Measurements from ENCODE around the gene CENPS. TPM values are rescaled to one million over a fixed set of nuclear protein-coding genes. Genes with fewer than 3 reads are reported as not detected.

Gene CENPS
- total RNA-seq, 3 donors from 2014 or later (not counting 1 experiment from before 2014, with no cell fraction given), result 4.1 to 5.0 (median 4.5) TPM

DNA sequence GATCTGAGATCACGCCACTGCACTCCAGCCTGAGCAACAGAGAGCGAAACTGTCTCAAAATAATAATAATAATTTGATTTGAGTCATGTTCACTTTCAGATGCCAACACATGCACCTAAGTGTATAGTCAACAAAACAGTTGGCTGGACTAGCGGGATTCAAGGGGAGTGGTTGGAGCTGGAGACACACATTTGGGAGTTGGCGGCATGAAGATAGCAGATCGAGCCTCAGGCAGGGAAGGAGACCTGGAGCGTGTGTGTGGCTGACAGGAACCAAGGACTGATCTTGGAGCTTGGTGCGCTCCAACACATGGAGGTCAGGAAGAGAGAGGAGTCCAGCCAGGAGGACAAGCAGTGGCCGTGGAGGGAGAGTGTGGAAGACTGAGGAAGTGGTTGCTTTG is 46.0 kb upstream of the CENPS start:
- intact Hi-C loops (cut with micrococcal nuclease), result no loop called here
- Mint-ChIP-seq H3K4me1 (no peaks in the 10 kb centered on the region), H3K4me3 (no peak overlapping the region), H3K27ac (no peak overlapping the region), H3K27me3 (ENCODE audit: low read depth in 2 of 2) (no peaks in the 10 kb centered on the region), H3K9me3 (no peaks in the 10 kb centered on the region), H3K36me3 (no peaks in the 10 kb centered on the region)
- Histone ChIP-seq H3K4me1 (ENCODE audit: control insufficient read depth, insufficient read depth, low read length) (no peaks in the 10 kb centered on the region), H3K9me3 (ENCODE audit: control insufficient read depth, insufficient read depth, low read length) (no peaks in the 10 kb centered on the region), H3K27me3 (ENCODE audit: control insufficient read depth, insufficient read depth, low read length) (no peaks in the 10 kb centered on the region), H3K27ac (ENCODE audit: low read length) (no peak overlapping the region), H3K4me3 (ENCODE audit: low read length) (no peak overlapping the region), H3K36me3 (ENCODE audit: control insufficient read depth, insufficient read depth, low read length) (no peaks in the 10 kb centered on the region)
- ATAC-seq, result no peak
- WGBS (ENCODE audit: insufficient coverage), result 93% methylated on average over 7 of the region's 8 CpGs
- TF ChIP-seq, protein P1, sequence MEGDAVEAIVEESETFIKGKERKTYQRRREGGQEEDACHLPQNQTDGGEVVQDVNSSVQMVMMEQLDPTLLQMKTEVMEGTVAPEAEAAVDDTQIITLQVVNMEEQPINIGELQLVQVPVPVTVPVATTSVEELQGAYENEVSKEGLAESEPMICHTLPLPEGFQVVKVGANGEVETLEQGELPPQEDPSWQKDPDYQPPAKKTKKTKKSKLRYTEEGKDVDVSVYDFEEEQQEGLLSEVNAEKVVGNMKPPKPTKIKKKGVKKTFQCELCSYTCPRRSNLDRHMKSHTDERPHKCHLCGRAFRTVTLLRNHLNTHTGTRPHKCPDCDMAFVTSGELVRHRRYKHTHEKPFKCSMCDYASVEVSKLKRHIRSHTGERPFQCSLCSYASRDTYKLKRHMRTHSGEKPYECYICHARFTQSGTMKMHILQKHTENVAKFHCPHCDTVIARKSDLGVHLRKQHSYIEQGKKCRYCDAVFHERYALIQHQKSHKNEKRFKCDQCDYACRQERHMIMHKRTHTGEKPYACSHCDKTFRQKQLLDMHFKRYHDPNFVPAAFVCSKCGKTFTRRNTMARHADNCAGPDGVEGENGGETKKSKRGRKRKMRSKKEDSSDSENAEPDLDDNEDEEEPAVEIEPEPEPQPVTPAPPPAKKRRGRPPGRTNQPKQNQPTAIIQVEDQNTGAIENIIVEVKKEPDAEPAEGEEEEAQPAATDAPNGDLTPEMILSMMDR (IDR thresholded peaks at IDR 0.05), result no peak
- no peak for DNase-seq

DNA sequence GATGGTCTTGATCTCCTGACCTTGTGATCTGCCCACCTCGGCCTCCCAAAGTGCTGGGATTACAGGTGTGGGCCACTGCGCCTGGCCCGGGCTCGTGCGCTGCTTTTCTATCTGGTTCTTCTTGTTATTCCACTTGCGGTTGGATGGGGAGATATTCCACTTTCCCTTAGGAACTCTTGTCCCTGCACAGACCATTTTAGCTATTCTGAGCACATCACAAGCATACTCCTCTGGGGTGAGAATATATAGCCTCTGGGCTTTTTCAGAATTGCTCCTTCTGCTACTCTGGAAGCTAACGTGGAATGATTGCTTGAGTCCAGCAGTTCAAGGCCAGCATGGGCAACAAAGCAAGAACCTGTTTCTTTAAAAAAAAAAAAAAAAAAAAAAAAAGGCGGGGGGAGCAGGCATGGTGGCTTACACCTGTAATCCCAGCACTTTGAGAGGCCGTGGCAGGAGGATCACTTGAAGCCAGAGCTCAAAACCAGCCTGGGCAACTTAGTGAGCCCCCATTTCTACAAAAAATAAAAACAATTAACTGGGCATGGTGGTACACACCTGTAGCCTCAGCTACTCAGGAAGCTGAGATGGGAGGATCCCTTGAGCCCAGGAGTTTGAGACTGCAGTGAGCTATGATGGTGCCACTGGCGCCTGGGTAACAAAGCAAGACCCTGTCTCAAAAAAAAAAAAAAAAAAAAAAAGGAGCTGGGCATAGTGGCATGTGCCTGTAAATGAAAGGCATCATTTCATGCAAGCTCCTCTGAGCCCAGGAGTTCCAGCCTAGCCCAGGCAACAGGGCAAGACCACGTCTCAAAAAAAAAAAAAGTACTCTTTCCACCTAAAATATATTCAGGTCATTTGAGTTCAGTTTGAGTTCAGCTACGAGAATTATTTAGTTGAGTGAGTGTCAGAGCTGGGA is 43.2 kb upstream of the CENPS start:
- H3K36me3 Mint-ChIP-seq, result no peaks in the 10 kb centered on the region
- Histone ChIP-seq H3K27me3 (ENCODE audit: control insufficient read depth, insufficient read depth, low read length) (no peaks in the 10 kb centered on the region), H3K9me3 (ENCODE audit: control insufficient read depth, insufficient read depth, low read length) (no peaks in the 10 kb centered on the region), H3K4me1 (ENCODE audit: control insufficient read depth, insufficient read depth, low read length) (no peaks in the 10 kb centered on the region), H3K36me3 (ENCODE audit: control insufficient read depth, insufficient read depth, low read length) (no peaks in the 10 kb centered on the region), H3K27ac (ENCODE audit: low read length) (no peak overlapping the region), H3K4me3 (ENCODE audit: low read length) (no peak overlapping the region)
- no peaks in the 10 kb centered on the region for H3K9me3 Mint-ChIP-seq
- no peaks in the 10 kb centered on the region for H3K27me3 Mint-ChIP-seq (ENCODE audit: low read depth in 2 of 2)
- TF ChIP-seq, protein P1 (IDR thresholded peaks at IDR 0.05), result no peak
- no peaks in the 10 kb centered on the region for H3K4me1 Mint-ChIP-seq
- ATAC-seq (no peak), DNase-seq (no peak)
- no peak overlapping the region for H3K27ac Mint-ChIP-seq
- 87% methylated on average over 11 of the region's 12 CpGs for WGBS (ENCODE audit: insufficient coverage)
- intact Hi-C loops (cut with micrococcal nuclease), result no loop called here
- H3K4me3 Mint-ChIP-seq, result no peak overlapping the region

DNA sequence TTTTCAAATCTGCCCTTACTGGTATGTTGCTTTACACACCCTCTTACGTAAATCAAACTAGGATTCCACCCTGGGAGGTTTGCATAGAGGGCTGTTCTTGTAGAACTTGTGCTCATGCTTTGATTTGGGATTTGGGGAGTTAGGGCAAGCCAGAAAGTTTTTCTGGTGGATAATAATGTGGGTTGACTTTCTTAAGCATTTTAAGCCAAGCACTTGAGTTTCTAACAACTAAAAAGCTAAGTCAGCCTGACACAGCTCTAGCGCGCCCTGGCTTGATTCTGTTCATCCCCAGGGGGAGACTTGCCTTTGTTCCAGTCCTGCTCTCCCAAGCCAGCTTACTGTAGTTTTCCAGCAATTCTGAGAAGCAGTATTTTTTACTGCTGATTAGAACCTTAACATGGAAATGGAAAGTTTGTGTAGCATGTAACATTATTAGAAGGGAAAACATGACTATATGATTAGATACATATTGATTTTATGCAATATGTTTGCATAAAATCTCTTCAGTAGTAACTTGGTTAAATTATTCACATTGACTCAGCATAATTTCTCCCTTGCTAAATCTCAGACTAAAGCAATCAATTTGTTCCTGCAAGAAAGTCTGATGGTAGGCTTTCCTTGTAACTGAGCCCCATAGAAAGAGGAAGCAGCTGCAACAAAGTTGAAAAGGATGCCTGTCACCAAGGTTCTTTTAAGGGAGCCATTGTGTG is 42.4 kb upstream of the CENPS start:
- H3K9me3 ChIP-seq (ENCODE audit: control insufficient read depth, insufficient read depth, low read length), result no peaks in the 10 kb centered on the region
- intact Hi-C loops (cut with micrococcal nuclease), result no loop called here
- peak in 1 of 2 donors; percentile 9 for DNase-seq
- H3K36me3 ChIP-seq (ENCODE audit: control insufficient read depth, insufficient read depth, low read length), result no peaks in the 10 kb centered on the region
- no peak overlapping the region for H3K27ac Mint-ChIP-seq
- H3K4me3 Mint-ChIP-seq, result no peak overlapping the region
- no peak overlapping the region for H3K4me3 ChIP-seq (ENCODE audit: low read length)
- no peaks in the 10 kb centered on the region for H3K4me1 ChIP-seq (ENCODE audit: control insufficient read depth, insufficient read depth, low read length)
- H3K27me3 Mint-ChIP-seq (ENCODE audit: low read depth in 2 of 2), result no peaks in the 10 kb centered on the region
- 69% methylated on average over 3 of the region's 3 CpGs for WGBS (ENCODE audit: insufficient coverage)
- H3K27me3 ChIP-seq (ENCODE audit: control insufficient read depth, insufficient read depth, low read length), result no peaks in the 10 kb centered on the region
- H3K9me3 Mint-ChIP-seq, result no peaks in the 10 kb centered on the region
- ATAC-seq, result peak in 1 of 3 donors; percentile 66
- no peaks in the 10 kb centered on the region for H3K36me3 Mint-ChIP-seq
- H3K4me1 Mint-ChIP-seq, result no peaks in the 10 kb centered on the region
- TF ChIP-seq, protein P1 (IDR thresholded peaks at IDR 0.05), result no peak
- no peak overlapping the region for H3K27ac ChIP-seq (ENCODE audit: low read length)

All from natural killer cell (primary cell).